CD4-positive, alpha-beta T cell treated with Interferon gamma for 1 hour (primary cell): ENCODE measurements around the gene ARHGAP15.

ENCODE experiments used
- DNase-seq: peaks from one replicate; pipeline ENCODE4 v3.0.0-alpha.2; 2020

The ARHGAP15 gene

GRCh38 chr2:143354050-143354750 is 225.0 kb downstream of the ARHGAP15 start:
- DNase-seq, result no peak

GRCh38 chr2:143355870-143356269 is 226.7 kb downstream of the ARHGAP15 start:
- DNase-seq, result no peak

- no peak for DNase-seq
Observed at GRCh38 chr2:143356336-143356735, 227.1 kb downstream of the ARHGAP15 start.

- DNase-seq, result no peak
Observed at GRCh38 chr2:143356736-143357446, 227.7 kb downstream of the ARHGAP15 start.

- no peak for DNase-seq
Observed at GRCh38 chr2:143357966-143358365, 228.7 kb downstream of the ARHGAP15 start.

- DNase-seq, result no peak
Observed at GRCh38 chr2:143361346-143361745, 232.1 kb downstream of the ARHGAP15 start.

GRCh38 chr2:143371616-143372015 is 242.4 kb downstream of the ARHGAP15 start:
- no peak for DNase-seq

- no peak for DNase-seq
Observed at GRCh38 chr2:143375384-143375880, 246.2 kb downstream of the ARHGAP15 start.

GRCh38 chr2:143378996-143379395 is 249.8 kb downstream of the ARHGAP15 start:
- no peak for DNase-seq

GRCh38 chr2:143379955-143380354 is 250.7 kb downstream of the ARHGAP15 start:
- no peak for DNase-seq

GRCh38 chr2:143382573-143382972 is 253.4 kb downstream of the ARHGAP15 start:
- no peak for DNase-seq

- no peak for DNase-seq
Observed at GRCh38 chr2:143383016-143383415, 253.8 kb downstream of the ARHGAP15 start.

- no peak for DNase-seq
Observed at GRCh38 chr2:143384111-143384510, 254.9 kb downstream of the ARHGAP15 start.

GRCh38 chr2:143390171-143390570 is 261.0 kb downstream of the ARHGAP15 start:
- DNase-seq, result no peak

GRCh38 chr2:143392358-143392757 is 263.1 kb downstream of the ARHGAP15 start:
- no peak for DNase-seq

- DNase-seq, result no peak
Observed at GRCh38 chr2:143394062-143394461, 264.8 kb downstream of the ARHGAP15 start.

- DNase-seq, result no peak
Observed at GRCh38 chr2:143397884-143398614, 268.8 kb downstream of the ARHGAP15 start.

- no peak for DNase-seq
Observed at GRCh38 chr2:143398781-143399180, 269.6 kb downstream of the ARHGAP15 start.

- no peak for DNase-seq
Observed at GRCh38 chr2:143399631-143400069, 270.4 kb downstream of the ARHGAP15 start.

GRCh38 chr2:143401861-143402260 is 272.6 kb downstream of the ARHGAP15 start:
- no peak for DNase-seq

GRCh38 chr2:143402451-143402850 is 273.2 kb downstream of the ARHGAP15 start:
- no peak for DNase-seq

GRCh38 chr2:143410082-143410897 is 281.1 kb downstream of the ARHGAP15 start:
- no peak for DNase-seq

GRCh38 chr2:143415571-143415970 is 286.4 kb downstream of the ARHGAP15 start:
- DNase-seq, result no peak
